Muscle layer of colon (tissue), 2 donors: ENCODE results near the gene HRH3.

ENCODE experiments used
- H3K27ac ChIP-seq: one replicate; pipeline ENCODE4 v1.7.0; 2013; ENCODE audit warnings: low read depth, mild to moderate bottlenecking, low read length, moderate library complexity
- H3K27me3 ChIP-seq, 2 donors: one replicate each; pipeline ENCODE4 v1.7.0; 2013; ENCODE audit warnings: low read length in 2 of 2, mild to moderate bottlenecking in 2 of 2; ENCODE audit not compliant: insufficient read depth in 2 of 2, control insufficient read depth in 1 of 2
- H3K36me3 ChIP-seq: one replicate; pipeline ENCODE4 v1.7.0; 2013; ENCODE audit warnings: mild to moderate bottlenecking, low read length; ENCODE audit not compliant: insufficient read depth
- H3K4me1 ChIP-seq: one replicate; pipeline ENCODE4 v1.7.0; 2013; ENCODE audit warnings: mild to moderate bottlenecking, low read length; ENCODE audit not compliant: insufficient read depth
- H3K4me3 ChIP-seq, 2 donors: one replicate each; pipeline ENCODE4 v1.7.0; 2013; ENCODE audit warnings: low read length in 2 of 2, low read depth in 1 of 2, mild to moderate bottlenecking in 1 of 2, moderate library complexity in 1 of 2
- H3K9ac ChIP-seq: one replicate; pipeline ENCODE4 v1.7.0; 2013; ENCODE audit warnings: low read length
- H3K9me3 ChIP-seq: one replicate; pipeline ENCODE4 v1.7.0; 2013; ENCODE audit warnings: mild to moderate bottlenecking, low read length
- donor health status: abdominal sarcoma.
- donor health status: Adenocarcinoma of cecum.

HRH3 gene

GRCh38 chr20:62219992-62220665 is at the start of gene HRH3:
Gene HRH3, minus strand, starts transcription at chr20:62220278. Its CDS starts 308 bp downstream, at chr20:62219970.
- Histone ChIP-seq H3K36me3 (no peaks in the 10 kb centered on the region), H3K4me1 (no peaks in the 10 kb centered on the region), H3K27me3 (peaks cover 9 to 71% of the 10 kb centered on the region in 2 donors), H3K27ac (no peak within 1 kb of the TSS), H3K4me3 (no peak within 1 kb of the TSS), H3K9ac (no peak within 1 kb of the TSS), H3K9me3 (no peaks in the 10 kb centered on the region)

GRCh38 chr20:62269871-62270270 is 49.8 kb upstream of the HRH3 start:
- H3K36me3 ChIP-seq: peaks cover 34% of the 10 kb centered on the region
- H3K9ac ChIP-seq: no peak overlapping the region
- H3K9me3 ChIP-seq: no peaks in the 10 kb centered on the region
- no peak overlapping the region for H3K27ac ChIP-seq
- H3K27me3 ChIP-seq: no peaks in the 10 kb centered on the region
- no peaks in the 10 kb centered on the region for H3K4me1 ChIP-seq
- H3K4me3 ChIP-seq: no peak overlapping the region

DNA sequence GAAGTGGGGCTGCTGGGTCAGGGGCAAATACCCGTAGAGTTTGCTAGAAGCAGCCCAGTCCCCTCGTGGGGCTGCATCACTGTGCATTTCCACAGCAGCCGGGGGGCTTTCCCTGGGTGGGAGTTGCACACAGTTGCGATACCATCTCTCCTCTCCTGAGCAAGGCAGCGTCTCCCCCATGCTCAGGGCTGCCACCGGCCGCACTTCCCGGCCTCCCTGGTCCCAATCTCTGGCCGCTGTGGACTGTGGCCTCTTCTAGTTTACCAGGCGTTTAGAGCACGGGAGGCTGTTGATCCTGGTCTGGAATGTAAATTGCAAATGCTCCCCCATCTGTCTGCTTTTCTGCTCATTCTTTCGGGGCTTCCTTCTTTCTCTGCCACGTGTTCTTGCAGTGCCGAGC is 49.3 kb upstream of the HRH3 start:
- Histone ChIP-seq H3K9me3 (no peaks in the 10 kb centered on the region), H3K9ac (no peak overlapping the region), H3K4me3 (no peak overlapping the region), H3K27me3 (no peaks in the 10 kb centered on the region), H3K4me1 (no peaks in the 10 kb centered on the region), H3K27ac (no peak overlapping the region), H3K36me3 (peaks cover 34% of the 10 kb centered on the region)

- no peaks in the 10 kb centered on the region for H3K27me3 ChIP-seq
Observed at GRCh38 chr20:62268228-62268900, 48.3 kb upstream of the HRH3 start.

GRCh38 chr20:62267543-62267942 is 47.5 kb upstream of the HRH3 start:
- Histone ChIP-seq H3K9ac (no peak overlapping the region), H3K4me1 (no peaks in the 10 kb centered on the region), H3K27me3 (no peaks in the 10 kb centered on the region), H3K4me3 (no peak overlapping the region), H3K27ac (no peak overlapping the region), H3K9me3 (no peaks in the 10 kb centered on the region), H3K36me3 (peaks cover 24% of the 10 kb centered on the region)

More at GRCh38 chr20:62268228-62268900, 48.3 kb upstream of the HRH3 start:
- Histone ChIP-seq H3K36me3 (peaks cover 27% of the 10 kb centered on the region), H3K4me3 (no peak overlapping the region), H3K9me3 (no peaks in the 10 kb centered on the region), H3K9ac (no peak overlapping the region), H3K4me1 (no peaks in the 10 kb centered on the region), H3K27ac (no peak overlapping the region)

- no peaks in the 10 kb centered on the region for H3K27me3 ChIP-seq
- H3K4me3 ChIP-seq: no peak overlapping the region
- no peaks in the 10 kb centered on the region for H3K4me1 ChIP-seq
- H3K9me3 ChIP-seq: no peaks in the 10 kb centered on the region
- peaks cover 23% of the 10 kb centered on the region for H3K36me3 ChIP-seq
- no peak overlapping the region for H3K9ac ChIP-seq
- no peak overlapping the region for H3K27ac ChIP-seq
Observed at GRCh38 chr20:62266851-62267250, 46.8 kb upstream of the HRH3 start.

DNA sequence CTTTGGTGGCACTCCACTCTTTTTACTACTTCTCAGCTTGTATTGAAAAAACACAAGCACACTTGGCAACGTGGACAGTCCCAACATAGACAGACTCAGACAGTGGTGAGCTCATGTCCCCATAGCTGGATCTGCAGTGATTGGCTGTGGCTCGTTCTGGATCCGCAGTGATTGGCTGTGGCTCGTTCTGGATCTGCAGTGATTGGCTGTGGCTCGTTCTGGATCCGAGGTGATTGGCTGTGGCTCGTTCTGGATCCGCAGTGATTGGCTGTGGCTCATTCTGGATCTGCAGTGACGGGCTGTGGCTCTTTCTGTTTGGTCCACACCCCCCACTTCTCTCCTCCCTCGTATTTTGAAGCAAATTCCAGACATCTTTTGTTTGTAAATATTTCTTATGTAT is 46.3 kb upstream of the HRH3 start:
- Histone ChIP-seq H3K36me3 (peaks cover 18% of the 10 kb centered on the region), H3K27ac (no peak overlapping the region)

DNA sequence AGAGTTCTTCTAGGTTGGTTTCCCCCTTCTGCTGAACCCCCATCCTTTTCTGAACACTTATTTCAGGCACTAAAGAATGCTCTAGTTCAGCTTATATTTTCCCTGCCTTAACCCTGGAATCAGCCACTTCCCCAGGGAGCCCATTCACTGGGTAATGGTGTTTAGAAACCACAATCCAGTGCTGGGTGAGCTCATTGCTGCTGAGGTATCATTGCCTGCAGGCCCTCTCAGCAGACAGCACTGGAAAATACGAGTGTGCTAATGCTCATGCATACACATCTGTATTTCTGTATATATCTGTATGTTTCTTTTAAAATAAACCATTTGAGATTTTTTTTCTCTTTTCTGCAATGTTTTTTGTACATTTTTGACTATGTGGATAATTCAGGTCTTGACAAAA is 45.3 kb upstream of the HRH3 start:
- Histone ChIP-seq H3K4me3 (no peak overlapping the region), H3K9me3 (no peaks in the 10 kb centered on the region), H3K9ac (no peak overlapping the region), H3K27me3 (no peaks in the 10 kb centered on the region), H3K27ac (no peak overlapping the region), H3K36me3 (peaks cover 21% of the 10 kb centered on the region), H3K4me1 (no peaks in the 10 kb centered on the region)

More for the DNA sequence above, 46.3 kb upstream of the HRH3 start:
- no peaks in the 10 kb centered on the region for H3K27me3 ChIP-seq
- H3K4me1 ChIP-seq: no peaks in the 10 kb centered on the region
- H3K9me3 ChIP-seq: no peaks in the 10 kb centered on the region
- H3K4me3 ChIP-seq: no peak overlapping the region
- H3K9ac ChIP-seq: no peak overlapping the region

- Histone ChIP-seq H3K9ac (no peak overlapping the region), H3K27me3 (no peaks in the 10 kb centered on the region), H3K4me3 (no peak overlapping the region), H3K9me3 (no peaks in the 10 kb centered on the region), H3K4me1 (peaks cover 7% of the 10 kb centered on the region), H3K36me3 (peaks cover 37% of the 10 kb centered on the region), H3K27ac (no peak overlapping the region)
Observed at GRCh38 chr20:62263396-62263795, 43.3 kb upstream of the HRH3 start.

DNA sequence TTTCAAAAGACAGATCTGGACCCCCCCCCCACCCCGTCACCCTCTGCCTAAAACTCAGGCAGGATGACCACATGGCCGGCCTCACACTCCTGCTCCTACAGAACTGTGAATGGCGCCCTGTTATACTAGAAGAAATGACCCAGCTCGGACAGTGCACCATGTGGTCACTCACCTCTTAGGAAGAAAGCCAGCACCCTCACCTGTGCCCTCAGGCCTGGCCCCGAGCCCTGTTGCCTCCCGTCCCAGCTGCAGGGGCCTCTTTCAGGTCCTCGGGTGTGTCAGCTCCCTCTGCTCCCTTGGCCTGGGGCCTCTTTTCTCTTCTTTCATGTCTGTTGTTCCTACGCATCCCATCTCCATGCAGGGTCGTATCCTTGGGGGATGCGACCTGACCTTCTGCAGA is 42.0 kb upstream of the HRH3 start:
- Histone ChIP-seq H3K9ac (no peak overlapping the region), H3K36me3 (peaks cover 41% of the 10 kb centered on the region), H3K27me3 (no peaks in the 10 kb centered on the region)

GRCh38 chr20:62259294-62259565 is 39.2 kb upstream of the HRH3 start:
- no peak overlapping the region for H3K9ac ChIP-seq
- no peak overlapping the region for H3K4me3 ChIP-seq
- peaks cover 44% of the 10 kb centered on the region for H3K36me3 ChIP-seq
- no peaks in the 10 kb centered on the region for H3K9me3 ChIP-seq
- peaks cover 10% of the 10 kb centered on the region for H3K4me1 ChIP-seq
- H3K27ac ChIP-seq: no peak overlapping the region
- no peaks in the 10 kb centered on the region for H3K27me3 ChIP-seq

More for the DNA sequence above, 42.0 kb upstream of the HRH3 start:
- H3K4me1 ChIP-seq: peaks cover 10% of the 10 kb centered on the region
- no peak overlapping the region for H3K27ac ChIP-seq
- H3K4me3 ChIP-seq: no peak overlapping the region
- H3K9me3 ChIP-seq: no peaks in the 10 kb centered on the region
